Tibial nerve (tissue), 3 donors: ENCODE data around the gene RPL23.

Experiments used
- POLR2A ChIP-seq, 2 donors: fragments of 450-650 bp; IDR thresholded peaks; one replicate each; pipeline ENCODE4 v1.6.1; 2017; ENCODE audit warnings: antibody characterized with exemption in 2 of 2, mild to moderate bottlenecking in 2 of 2, moderate library complexity in 2 of 2
- TF ChIP-seq, protein P1 (sequence below), 5 experiments: fragments of 200-600 bp in 3 of 5; fragments of 450-650 bp in 2 of 5; sonication (generic) in 3 of 5; IDR thresholded peaks; one replicate each; pipeline ENCODE4 v1.5.1; 2016 to 2019; ENCODE audit warnings: antibody characterized with exemption in 5 of 5, mild to moderate bottlenecking in 3 of 5, moderate library complexity in 2 of 5

DNA sequence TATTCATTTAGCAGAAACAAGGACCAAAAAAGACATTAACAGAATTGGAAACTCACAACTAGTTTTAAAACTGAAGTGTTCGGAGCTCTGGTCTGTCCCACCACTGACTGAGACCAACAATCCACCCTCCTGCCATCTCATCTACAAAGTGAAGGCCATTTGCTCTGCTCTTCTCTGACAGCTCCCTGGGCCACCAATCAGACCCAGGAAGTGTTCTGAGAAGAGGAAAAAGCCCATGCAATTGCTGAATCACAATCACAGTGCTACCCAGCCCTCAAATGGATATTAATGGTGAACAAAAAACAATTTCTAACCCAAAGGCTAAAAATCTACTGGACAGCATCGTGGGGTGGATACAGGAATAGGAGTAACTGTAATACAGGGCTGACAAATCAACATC, 2.1 kb downstream of the RPL23 start:
- no peak for TF ChIP-seq POLR2A (IDR thresholded peaks at IDR 0.05)
- TF ChIP-seq, protein P1, sequence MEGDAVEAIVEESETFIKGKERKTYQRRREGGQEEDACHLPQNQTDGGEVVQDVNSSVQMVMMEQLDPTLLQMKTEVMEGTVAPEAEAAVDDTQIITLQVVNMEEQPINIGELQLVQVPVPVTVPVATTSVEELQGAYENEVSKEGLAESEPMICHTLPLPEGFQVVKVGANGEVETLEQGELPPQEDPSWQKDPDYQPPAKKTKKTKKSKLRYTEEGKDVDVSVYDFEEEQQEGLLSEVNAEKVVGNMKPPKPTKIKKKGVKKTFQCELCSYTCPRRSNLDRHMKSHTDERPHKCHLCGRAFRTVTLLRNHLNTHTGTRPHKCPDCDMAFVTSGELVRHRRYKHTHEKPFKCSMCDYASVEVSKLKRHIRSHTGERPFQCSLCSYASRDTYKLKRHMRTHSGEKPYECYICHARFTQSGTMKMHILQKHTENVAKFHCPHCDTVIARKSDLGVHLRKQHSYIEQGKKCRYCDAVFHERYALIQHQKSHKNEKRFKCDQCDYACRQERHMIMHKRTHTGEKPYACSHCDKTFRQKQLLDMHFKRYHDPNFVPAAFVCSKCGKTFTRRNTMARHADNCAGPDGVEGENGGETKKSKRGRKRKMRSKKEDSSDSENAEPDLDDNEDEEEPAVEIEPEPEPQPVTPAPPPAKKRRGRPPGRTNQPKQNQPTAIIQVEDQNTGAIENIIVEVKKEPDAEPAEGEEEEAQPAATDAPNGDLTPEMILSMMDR (IDR thresholded peaks at IDR 0.05), result no peak
